GM13977 (cell line): ENCODE data around the gene S100B.

ENCODE experiments used
- DNase-seq: peaks from one replicate; pipeline ENCODE4 v3.0.0; 2012; ENCODE audit warnings: low spot score
- CTCF ChIP-seq: IDR thresholded peaks from 2 replicates; pipeline ENCODE4 v1.5.1; 2012; ENCODE audit warnings: mild to moderate bottlenecking, control low read depth; ENCODE audit not compliant: insufficient read depth; ENCODE audit errors: extremely low read depth, missing control alignments
- in situ Hi-C: fragments of 300-500 bp; cut with MboI; formaldehyde crosslinking; loops from one replicate; pipeline ENCODE4 v1.12.0; 2022; ENCODE audit warnings: low sequenced_read_pairs, low pct_unique_long_range_greater_than_20kb, mixed read lengths, inconsistent platforms; ENCODE audit not compliant: unreplicated experiment

Gene S100B

DNA sequence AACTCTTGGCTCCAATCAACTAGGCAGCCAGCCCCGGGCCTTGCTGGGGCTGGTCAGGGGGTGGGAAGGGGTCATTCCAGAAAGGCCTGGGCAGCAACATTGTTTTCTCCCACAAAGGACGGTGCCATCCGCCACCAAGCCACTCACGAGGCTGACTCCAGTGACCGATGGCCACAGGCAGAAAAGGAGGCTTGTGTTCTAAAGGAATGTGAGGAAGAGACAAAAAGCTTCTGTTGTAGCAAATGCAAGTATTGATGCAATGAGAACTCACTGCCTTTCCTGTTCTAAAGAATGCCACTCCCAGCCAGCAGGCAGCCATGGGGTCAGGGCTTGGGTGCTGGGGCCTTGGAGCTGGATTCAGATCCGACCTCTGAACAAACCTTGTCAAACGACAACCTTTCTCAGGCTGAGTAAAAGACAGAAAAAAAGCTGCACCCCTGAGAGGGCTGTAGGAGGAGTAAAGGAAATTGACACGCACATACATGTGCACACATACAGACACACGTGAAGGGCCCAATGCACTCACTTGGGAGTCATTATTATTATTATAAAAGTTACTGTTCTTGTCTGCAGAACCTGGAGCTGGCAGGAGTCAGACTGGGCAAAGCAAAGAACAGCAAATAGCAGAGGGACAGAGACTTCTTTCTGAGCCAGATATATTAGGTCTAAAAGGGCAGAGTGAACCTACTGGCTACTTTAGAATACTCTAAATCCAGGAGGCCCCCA is 16.7 kb upstream of the S100B start:
- DNase-seq = no peak
- no peak for TF ChIP-seq CTCF
- in situ Hi-C loops = no loop called here

- DNase-seq = no peak
- in situ Hi-C loops = no loop called here
- TF ChIP-seq CTCF = no peak
Observed at GRCh38 chr21:46620846-46621245, 16.0 kb upstream of the S100B start.

- TF ChIP-seq CTCF = no peak
- DNase-seq = no peak
- in situ Hi-C loops = no loop called here
Observed at GRCh38 chr21:46619846-46620245, 15.0 kb upstream of the S100B start.

DNA sequence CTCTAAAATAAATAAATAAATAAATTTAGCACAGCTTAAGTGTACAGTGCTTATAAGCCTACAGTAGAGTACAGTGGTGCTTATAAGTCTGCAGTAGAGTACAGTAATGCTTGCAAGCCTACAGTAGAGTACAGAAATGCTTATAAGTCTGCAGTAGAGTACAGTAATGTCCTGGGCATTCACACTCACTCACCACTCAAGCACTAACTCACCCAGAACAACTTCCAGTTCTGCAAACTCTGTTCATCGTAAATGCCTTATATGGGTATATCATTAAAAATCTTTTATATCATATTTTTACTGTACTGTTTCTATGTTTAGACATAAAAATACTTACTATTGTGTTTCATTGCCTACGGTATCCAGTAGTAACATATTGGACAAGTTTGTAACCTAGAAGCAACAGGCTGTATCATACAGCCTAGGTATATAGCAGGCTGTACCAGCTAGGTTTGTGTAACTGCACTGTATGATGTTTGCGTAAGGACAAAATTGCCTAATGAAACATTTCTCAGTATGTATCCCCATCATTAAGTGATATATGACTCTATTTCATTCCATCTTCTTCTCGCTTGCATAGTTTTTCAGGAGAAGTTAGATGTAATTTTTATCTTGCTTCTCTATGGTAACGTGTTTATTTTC is 14.0 kb upstream of the S100B start:
- DNase-seq = no peak
- TF ChIP-seq CTCF = no peak
- in situ Hi-C loops = no loop called here

- in situ Hi-C loops = no loop called here
- TF ChIP-seq CTCF = no peak
- DNase-seq = no peak
Observed at GRCh38 chr21:46617267-46618051, 12.6 kb upstream of the S100B start.

- TF ChIP-seq CTCF = no peak
- no peak for DNase-seq
- in situ Hi-C loops = no loop called here
Observed at GRCh38 chr21:46616656-46617055, 11.8 kb upstream of the S100B start.
